NOMO-1 (cell line): ENCODE data around the gene CDK5RAP2.
"Not testable (repeated sequence)": the region's sequence is repeated elsewhere in the genome, so short reads cannot be mapped to it uniquely, and the experiment has no call there.

Source experiments
- DNase-seq, 2 experiments: peaks; one replicate each; lab custom pipeline; 2025; ENCODE audit not compliant: unreplicated experiment in 2 of 2; lab: John Stamatoyannopoulos, UW

Gene CDK5RAP2

GRCh38 chr9:120552210-120552704 lies 27.7 kb downstream of the CDK5RAP2 start:
- DNase-seq: not testable (repeated sequence)

- DNase-seq: no peak
Observed at GRCh38 chr9:120545701-120546550, 34.0 kb downstream of the CDK5RAP2 start.

- DNase-seq: no peak
Observed at GRCh38 chr9:120544441-120544840, 35.5 kb downstream of the CDK5RAP2 start.

GRCh38 chr9:120542701-120543490 lies 37.1 kb downstream of the CDK5RAP2 start:
- no peak for DNase-seq

- no peak for DNase-seq
Observed at GRCh38 chr9:120541921-120542320, 38.0 kb downstream of the CDK5RAP2 start.

GRCh38 chr9:120539951-120540350 lies 40.0 kb downstream of the CDK5RAP2 start:
- DNase-seq: no peak

GRCh38 chr9:120538339-120538738 lies 41.6 kb downstream of the CDK5RAP2 start:
- no peak for DNase-seq

- no peak for DNase-seq
Observed at GRCh38 chr9:120536949-120537640, 42.9 kb downstream of the CDK5RAP2 start.

- no peak for DNase-seq
Observed at GRCh38 chr9:120536094-120536493, 43.9 kb downstream of the CDK5RAP2 start.

GRCh38 chr9:120534266-120534665 lies 45.7 kb downstream of the CDK5RAP2 start:
- DNase-seq: no peak

GRCh38 chr9:120532891-120533290 lies 47.1 kb downstream of the CDK5RAP2 start:
- no peak for DNase-seq

GRCh38 chr9:120532475-120532874 lies 47.5 kb downstream of the CDK5RAP2 start:
- no peak for DNase-seq

GRCh38 chr9:120531683-120532300 lies 48.2 kb downstream of the CDK5RAP2 start:
- no peak for DNase-seq

GRCh38 chr9:120530220-120530832 lies 49.6 kb downstream of the CDK5RAP2 start:
- not testable (repeated sequence) for DNase-seq

GRCh38 chr9:120528829-120529228 lies 51.1 kb downstream of the CDK5RAP2 start:
- no peak for DNase-seq

GRCh38 chr9:120528327-120528726 lies 51.6 kb downstream of the CDK5RAP2 start:
- no peak for DNase-seq

- no peak for DNase-seq
Observed at GRCh38 chr9:120526534-120526933, 53.4 kb downstream of the CDK5RAP2 start.

- DNase-seq: no peak
Observed at GRCh38 chr9:120524863-120525262, 55.1 kb downstream of the CDK5RAP2 start.

GRCh38 chr9:120524038-120524437 lies 55.9 kb downstream of the CDK5RAP2 start:
- no peak for DNase-seq

- no peak for DNase-seq
Observed at GRCh38 chr9:120522558-120522957, 57.4 kb downstream of the CDK5RAP2 start.
